Neural progenitor cell (in vitro differentiated cells): ENCODE data around the gene LIPG. TPM values are rescaled to one million over a fixed set of nuclear protein-coding genes. Genes with fewer than 3 reads are reported as not detected.

ENCODE experiments used
- DNase-seq: peaks from one replicate; pipeline ENCODE4 v3.0.0-alpha.2; 2016; ENCODE audit warnings: low spot score
- H2AFZ ChIP-seq: fragments of 200-600 bp; sonication (generic); replicated peaks from 2 replicates; pipeline ENCODE4 v1.6.1; 2016; ENCODE audit warnings: antibody characterized with exemption
- H3F3A ChIP-seq: fragments of 200-600 bp; sonication (generic); 2 replicates; pipeline ENCODE4 v1.6.1; 2016; ENCODE audit warnings: antibody characterized with exemption, low read depth
- H3K27ac ChIP-seq: fragments of 200-600 bp; sonication (generic); 2 replicates; pipeline ENCODE4 v1.5.1; 2016; ENCODE audit warnings: mild to moderate bottlenecking
- H3K27me3 ChIP-seq: fragments of 200-600 bp; sonication (generic); 2 replicates; pipeline ENCODE4 v1.6.1; 2016; ENCODE audit warnings: mild to moderate bottlenecking, moderate library complexity
- H3K36me3 ChIP-seq: fragments of 200-600 bp; sonication (generic); 2 replicates; pipeline ENCODE4 v1.5.1; 2016
- H3K4me1 ChIP-seq: fragments of 200-600 bp; sonication (generic); 2 replicates; pipeline ENCODE4 v1.6.1; 2016; ENCODE audit warnings: mixed run types
- H3K4me2 ChIP-seq: fragments of 200-600 bp; sonication (generic); 2 replicates; pipeline ENCODE4 v1.6.1; 2016
- H3K4me3 ChIP-seq: fragments of 200-600 bp; sonication (generic); 2 replicates; pipeline ENCODE4 v1.5.1; 2016
- H3K79me2 ChIP-seq: fragments of 200-600 bp; sonication (generic); 2 replicates; pipeline ENCODE4 v1.6.1; 2016; ENCODE audit warnings: low read depth
- H3K9ac ChIP-seq: fragments of 200-600 bp; sonication (generic); 2 replicates; pipeline ENCODE4 v1.6.1; 2016
- H3K9me3 ChIP-seq: fragments of 200-600 bp; sonication (generic); 2 replicates; pipeline ENCODE4 v1.5.1; 2016; ENCODE audit warnings: low read depth
- H4K20me1 ChIP-seq: fragments of 200-600 bp; sonication (generic); 2 replicates; pipeline ENCODE4 v1.6.1; 2016; ENCODE audit warnings: low read depth
- H3K27ac Mint-ChIP-seq: 3 replicates; pipeline ENCODE4 v1.8.0; 2021; ENCODE audit warnings: mixed read lengths
- H3K27me3 Mint-ChIP-seq: 2 replicates; pipeline ENCODE4 v1.8.0; 2022; ENCODE audit warnings: low read depth, mild to moderate bottlenecking, inconsistent platforms, moderate library complexity, mixed read lengths; ENCODE audit not compliant: insufficient read depth
- H3K36me3 Mint-ChIP-seq: 3 replicates; pipeline ENCODE4 v1.8.0; 2021; ENCODE audit warnings: mixed read lengths
- H3K4me1 Mint-ChIP-seq: 3 replicates; pipeline ENCODE4 v1.8.0; 2021; ENCODE audit warnings: mixed read lengths
- H3K4me3 Mint-ChIP-seq: 3 replicates; pipeline ENCODE4 v1.8.0; 2021; ENCODE audit warnings: mild to moderate bottlenecking, moderate library complexity, mixed read lengths
- H3K9me3 Mint-ChIP-seq: 3 replicates; pipeline ENCODE4 v1.8.0; 2020; ENCODE audit warnings: mixed read lengths
- CTCF ChIP-seq: fragments of 200-600 bp; sonication (generic); IDR thresholded peaks from 2 replicates; pipeline ENCODE4 v1.5.1; 2017; ENCODE audit warnings: antibody characterized with exemption, mild to moderate bottlenecking
- EZH2 ChIP-seq: fragments of 200-600 bp; sonication (generic); IDR thresholded peaks from 2 replicates; pipeline ENCODE4 v1.6.1; 2017; ENCODE audit warnings: antibody characterized with exemption, mild to moderate bottlenecking, moderate library complexity
- EZH2phosphoT487 ChIP-seq: fragments of 200-600 bp; sonication (generic); IDR thresholded peaks from 2 replicates; pipeline ENCODE4 v1.6.1; 2017; ENCODE audit warnings: antibody characterized with exemption
- total RNA-seq: library from RNA; depleted of rRNA; stranded (reverse); fragments of >200 nt; gene quantifications from 2 replicates; pipeline ENCODE4 v1.2.3, GENCODE V29; 2015; ENCODE audit warnings: low replicate concordance

Gene LIPG
- total RNA-seq, 1 donor from 2014 or later = 3.7 TPM

GRCh38 chr18:49560277-49560623 is 1.6 kb upstream of the LIPG start:
- H3K27me3 Mint-ChIP-seq = peaks cover 12% of the 10 kb centered on the region
- H3K36me3 ChIP-seq = no peaks in the 10 kb centered on the region
- no peak for DNase-seq
- H3K4me2 ChIP-seq = peak overlapping the region; percentile 92
- peak overlapping the region; percentile 97 for H3K4me3 Mint-ChIP-seq
- peaks cover 36% of the 10 kb centered on the region for H3K4me1 Mint-ChIP-seq
- H3K27ac Mint-ChIP-seq = peak overlapping the region; percentile 38
- no peak overlapping the region for H3K9ac ChIP-seq
- H3F3A ChIP-seq = peaks cover 39% of the 10 kb centered on the region
- H3K27me3 ChIP-seq = peaks cover 45% of the 10 kb centered on the region
- no peaks in the 10 kb centered on the region for H3K36me3 Mint-ChIP-seq
- no peaks in the 10 kb centered on the region for H3K79me2 ChIP-seq
- TF ChIP-seq EZH2phosphoT487 (no peak), CTCF (no peak), EZH2 (no peak)
- no peaks in the 10 kb centered on the region for H3K9me3 ChIP-seq
- peaks cover 26% of the 10 kb centered on the region for H3K4me1 ChIP-seq
- no peak overlapping the region for H3K27ac ChIP-seq
- H3K4me3 ChIP-seq = peak overlapping the region; percentile 57
- no peak overlapping the region for H2AFZ ChIP-seq
- H3K9me3 Mint-ChIP-seq = no peaks in the 10 kb centered on the region
- peaks cover 9% of the 10 kb centered on the region for H4K20me1 ChIP-seq

GRCh38 chr18:49560624-49561288 is 1.1 kb upstream of the LIPG start:
- H3K9ac ChIP-seq = no peak overlapping the region
- peak overlapping the region; percentile 57 for H3K4me3 ChIP-seq
- H3K36me3 ChIP-seq = no peaks in the 10 kb centered on the region

GRCh38 chr18:49562481-49563129 is 748 bp downstream of the LIPG start:
- H3K27ac ChIP-seq = no peak overlapping the region
- peaks cover 11% of the 10 kb centered on the region for H4K20me1 ChIP-seq
- no peak overlapping the region for H3K9ac ChIP-seq
- no peaks in the 10 kb centered on the region for H3K79me2 ChIP-seq
- H3K4me3 Mint-ChIP-seq = peak overlapping the region; percentile 97
- H3K36me3 ChIP-seq = no peaks in the 10 kb centered on the region
- TF ChIP-seq EZH2phosphoT487 (no peak), EZH2 (no peak), CTCF (no peak)
- peaks cover 50% of the 10 kb centered on the region for H3K4me1 Mint-ChIP-seq
- H3K4me2 ChIP-seq = peak overlapping the region; percentile 92
- peaks cover 11% of the 10 kb centered on the region for H3K27me3 Mint-ChIP-seq
- no peaks in the 10 kb centered on the region for H3K9me3 Mint-ChIP-seq
- peak; percentile 64 for DNase-seq
- H2AFZ ChIP-seq = no peak overlapping the region
- H3K4me1 ChIP-seq = peaks cover 35% of the 10 kb centered on the region
- H3F3A ChIP-seq = peaks cover 46% of the 10 kb centered on the region
- no peaks in the 10 kb centered on the region for H3K9me3 ChIP-seq
- peak overlapping the region; percentile 57 for H3K4me3 ChIP-seq
- H3K27ac Mint-ChIP-seq = peak overlapping the region; percentile 75
- peaks cover 45% of the 10 kb centered on the region for H3K27me3 ChIP-seq
- H3K36me3 Mint-ChIP-seq = peaks cover 16% of the 10 kb centered on the region

More at GRCh38 chr18:49560624-49561288, 1.1 kb upstream of the LIPG start:
- Histone ChIP-seq H4K20me1 (peaks cover 11% of the 10 kb centered on the region), H3K9me3 (no peaks in the 10 kb centered on the region), H3K4me2 (peak overlapping the region; percentile 92), H3F3A (peaks cover 42% of the 10 kb centered on the region), H3K27ac (no peak overlapping the region), H2AFZ (peak overlapping the region; percentile 86), H3K4me1 (peaks cover 31% of the 10 kb centered on the region), H3K79me2 (no peaks in the 10 kb centered on the region), H3K27me3 (peaks cover 45% of the 10 kb centered on the region)
- TF ChIP-seq EZH2 (peak; percentile 78), EZH2phosphoT487 (no peak)
- Mint-ChIP-seq H3K36me3 (peaks cover under 1% of the 10 kb centered on the region), H3K9me3 (no peaks in the 10 kb centered on the region), H3K4me1 (peaks cover 41% of the 10 kb centered on the region), H3K27ac (peak overlapping the region; percentile 89), H3K27me3 (peaks cover 11% of the 10 kb centered on the region), H3K4me3 (peak overlapping the region; percentile 97)
- peak; percentile 56 for DNase-seq

GRCh38 chr18:49563130-49563540 is 1.3 kb downstream of the LIPG start:
- no peak overlapping the region for H3K27ac ChIP-seq
- H3K9ac ChIP-seq = no peak overlapping the region
- peaks cover 11% of the 10 kb centered on the region for H3K27me3 Mint-ChIP-seq
- peaks cover 50% of the 10 kb centered on the region for H3K4me1 Mint-ChIP-seq
- peak overlapping the region; percentile 70 for H3K27ac Mint-ChIP-seq
- H3K4me3 ChIP-seq = peak overlapping the region; percentile 57
- H3K9me3 ChIP-seq = no peaks in the 10 kb centered on the region
- H3K4me1 ChIP-seq = peaks cover 35% of the 10 kb centered on the region
- H3K36me3 ChIP-seq = no peaks in the 10 kb centered on the region
- H4K20me1 ChIP-seq = peaks cover 11% of the 10 kb centered on the region
- no peak for DNase-seq
- H3K27me3 ChIP-seq = peaks cover 45% of the 10 kb centered on the region
- H2AFZ ChIP-seq = no peak overlapping the region
- H3K79me2 ChIP-seq = no peaks in the 10 kb centered on the region
- peak overlapping the region; percentile 92 for H3K4me2 ChIP-seq
- H3K36me3 Mint-ChIP-seq = peaks cover 19% of the 10 kb centered on the region
- TF ChIP-seq CTCF = no peak
- no peak for TF ChIP-seq EZH2
- no peak for TF ChIP-seq EZH2phosphoT487
- peak overlapping the region; percentile 97 for H3K4me3 Mint-ChIP-seq
- H3K9me3 Mint-ChIP-seq = no peaks in the 10 kb centered on the region
- H3F3A ChIP-seq = peaks cover 46% of the 10 kb centered on the region
